AG09309 (cell line): Measurements from ENCODE around the gene PLPP4.

ENCODE experiments used
- DNase-seq: peaks from one replicate; pipeline ENCODE4 v3.0.0-alpha.2; 2010; ENCODE audit warnings: low read depth
- H3K4me3 ChIP-seq: 2 replicates; pipeline ENCODE4 v1.5.1; 2011; ENCODE audit warnings: mild to moderate bottlenecking, low read depth, low read length, moderate library complexity; ENCODE audit not compliant: control insufficient read depth
- TF ChIP-seq, protein P1 (sequence below): IDR thresholded peaks from 2 replicates; pipeline ENCODE4 v1.5.1; 2011; ENCODE audit warnings: mild to moderate bottlenecking, low read depth, low read length, inconsistent platforms; ENCODE audit not compliant: insufficient read depth, control insufficient read depth; ENCODE audit errors: missing control alignments

PLPP4 gene

DNA sequence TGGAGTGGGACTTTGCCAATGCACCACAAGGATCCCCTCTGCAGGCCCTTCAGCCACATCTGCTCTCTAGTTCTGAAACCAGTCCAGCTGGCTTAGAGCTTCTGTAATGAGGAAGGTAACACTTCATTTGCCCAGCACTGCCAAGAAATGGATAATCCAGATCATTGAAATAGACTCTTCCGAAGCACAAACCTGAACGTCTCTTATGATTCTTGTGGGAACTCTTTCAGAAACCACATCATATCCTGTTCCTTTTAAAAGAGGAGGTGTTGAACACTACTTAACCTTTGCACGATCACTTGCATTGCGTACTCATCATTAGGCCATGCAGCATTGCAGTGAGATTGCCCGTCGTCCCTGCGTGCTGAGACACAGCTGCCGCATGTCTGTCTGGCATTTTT is 25.8 kb upstream of the PLPP4 start:
- no peak for DNase-seq
- TF ChIP-seq, protein P1, sequence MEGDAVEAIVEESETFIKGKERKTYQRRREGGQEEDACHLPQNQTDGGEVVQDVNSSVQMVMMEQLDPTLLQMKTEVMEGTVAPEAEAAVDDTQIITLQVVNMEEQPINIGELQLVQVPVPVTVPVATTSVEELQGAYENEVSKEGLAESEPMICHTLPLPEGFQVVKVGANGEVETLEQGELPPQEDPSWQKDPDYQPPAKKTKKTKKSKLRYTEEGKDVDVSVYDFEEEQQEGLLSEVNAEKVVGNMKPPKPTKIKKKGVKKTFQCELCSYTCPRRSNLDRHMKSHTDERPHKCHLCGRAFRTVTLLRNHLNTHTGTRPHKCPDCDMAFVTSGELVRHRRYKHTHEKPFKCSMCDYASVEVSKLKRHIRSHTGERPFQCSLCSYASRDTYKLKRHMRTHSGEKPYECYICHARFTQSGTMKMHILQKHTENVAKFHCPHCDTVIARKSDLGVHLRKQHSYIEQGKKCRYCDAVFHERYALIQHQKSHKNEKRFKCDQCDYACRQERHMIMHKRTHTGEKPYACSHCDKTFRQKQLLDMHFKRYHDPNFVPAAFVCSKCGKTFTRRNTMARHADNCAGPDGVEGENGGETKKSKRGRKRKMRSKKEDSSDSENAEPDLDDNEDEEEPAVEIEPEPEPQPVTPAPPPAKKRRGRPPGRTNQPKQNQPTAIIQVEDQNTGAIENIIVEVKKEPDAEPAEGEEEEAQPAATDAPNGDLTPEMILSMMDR: no peak
- no peak overlapping the region for H3K4me3 ChIP-seq

DNA sequence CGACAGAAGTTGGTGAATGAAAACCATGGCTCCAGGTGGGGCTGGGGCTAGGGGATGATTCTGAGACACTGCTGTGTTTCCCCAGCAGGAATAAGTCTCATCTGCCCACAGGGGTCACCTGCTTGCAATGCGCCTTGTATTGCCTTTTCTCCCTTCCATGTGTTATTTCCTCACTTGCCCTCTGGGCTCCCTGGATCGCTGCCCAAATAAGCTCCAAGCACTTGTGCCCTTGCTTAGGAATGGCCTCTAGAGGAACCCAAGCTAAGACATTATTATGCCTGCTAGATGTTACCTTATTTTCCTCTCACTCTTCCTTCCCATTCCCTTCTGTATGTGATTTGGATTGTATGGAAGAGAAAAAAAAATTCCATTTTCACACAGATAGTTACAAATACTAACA is 24.8 kb upstream of the PLPP4 start:
- no peak overlapping the region for H3K4me3 ChIP-seq
- DNase-seq: no peak
- TF ChIP-seq, protein P1: no peak

DNA sequence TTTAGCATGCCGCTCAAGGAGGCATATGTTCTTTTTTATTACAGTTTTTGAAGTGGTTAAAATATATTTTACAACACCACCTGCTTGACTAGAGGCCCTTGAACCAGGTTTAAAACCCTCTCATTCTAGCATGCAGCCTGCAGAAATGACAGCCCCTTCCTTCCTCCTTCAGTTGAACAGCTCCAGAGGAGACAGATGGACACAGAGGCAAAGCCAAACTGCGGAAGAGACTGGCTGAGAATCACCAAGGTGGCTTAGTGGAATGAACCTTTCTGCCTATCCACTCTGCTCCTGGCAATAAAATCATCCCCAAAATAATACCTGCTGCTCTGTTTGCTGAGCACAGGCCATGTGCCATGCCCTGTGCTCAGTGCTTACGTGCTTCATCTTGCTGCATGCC is 23.9 kb upstream of the PLPP4 start:
- TF ChIP-seq, protein P1: no peak
- DNase-seq: no peak
- H3K4me3 ChIP-seq: no peak overlapping the region

DNA sequence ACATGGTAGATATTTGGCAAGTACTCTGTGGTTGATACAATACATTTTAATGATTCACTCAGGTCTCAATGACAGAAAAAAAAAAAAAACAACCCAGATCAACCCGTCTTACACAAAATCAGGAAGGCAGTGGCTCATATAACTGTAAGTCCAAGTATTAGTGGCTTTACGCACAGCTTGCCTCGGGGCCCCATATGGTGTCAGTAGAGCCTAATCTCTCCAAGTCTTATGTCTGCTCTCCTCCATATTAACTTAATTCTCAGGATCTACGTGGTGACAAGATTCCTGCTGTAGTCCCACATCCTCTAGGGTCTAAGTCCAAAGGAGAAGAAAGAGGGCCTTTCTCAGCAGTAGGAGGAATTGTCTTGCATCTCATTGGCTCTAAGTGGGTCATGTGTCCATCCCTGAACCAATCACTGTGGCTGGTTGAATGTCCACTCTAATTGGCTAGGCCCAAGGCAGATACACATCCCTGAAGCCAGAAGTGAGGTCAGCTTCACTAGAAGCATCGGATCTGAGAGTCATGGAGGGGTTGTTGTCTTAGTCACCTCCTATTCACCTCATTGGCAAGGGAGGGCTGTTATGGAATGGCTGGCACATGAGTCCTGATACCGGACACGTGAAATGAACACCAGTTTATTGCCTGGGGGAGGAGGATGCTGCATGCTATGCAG is 20.5 kb upstream of the PLPP4 start:
- no peak overlapping the region for H3K4me3 ChIP-seq
- TF ChIP-seq, protein P1: peak; percentile 28
- DNase-seq: no peak

DNA sequence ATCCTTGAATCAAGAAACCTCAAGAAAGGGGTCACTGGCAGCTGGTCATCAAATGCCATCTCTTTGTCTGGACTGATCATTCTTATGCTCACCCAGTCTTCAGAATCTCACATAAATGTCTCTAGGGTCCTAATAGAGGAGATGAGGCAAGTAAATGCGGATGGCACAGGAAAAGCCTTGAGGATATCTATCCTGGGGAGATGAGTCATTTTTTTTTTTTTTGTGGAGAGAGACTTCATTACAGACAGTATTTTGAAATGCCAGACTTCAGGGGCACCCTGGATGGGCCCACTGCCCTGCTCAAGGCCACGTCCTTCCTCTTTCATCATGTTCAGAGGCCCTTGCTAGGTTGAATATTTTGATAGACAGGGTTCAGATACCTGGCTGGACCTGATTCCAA is 19.5 kb upstream of the PLPP4 start:
- TF ChIP-seq, protein P1: no peak
- H3K4me3 ChIP-seq: no peak overlapping the region
- DNase-seq: no peak

DNA sequence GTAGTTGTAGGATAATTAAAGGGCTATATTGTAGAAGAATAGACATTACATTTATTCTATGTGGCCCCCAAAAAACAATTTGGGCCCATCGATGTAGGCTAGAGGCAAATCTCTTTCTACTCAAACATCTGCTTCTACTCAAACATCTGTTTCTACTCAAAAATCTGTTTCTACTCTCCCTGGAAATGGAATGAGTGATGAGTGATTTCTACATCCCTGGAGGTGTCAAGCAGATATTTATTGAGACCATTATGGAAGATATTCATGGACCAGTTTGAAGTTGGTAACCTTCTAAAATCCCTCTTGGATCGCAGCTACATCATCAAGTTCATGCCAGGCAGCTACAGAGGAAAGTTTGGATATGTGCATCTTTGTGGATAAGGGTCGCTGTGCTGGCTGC is 5.1 kb upstream of the PLPP4 start:
- TF ChIP-seq, protein P1: no peak
- DNase-seq: no peak
- H3K4me3 ChIP-seq: no peak overlapping the region
